IMR-90 (cell line): ENCODE results near the gene MACROD1. TPM values are rescaled to one million over a fixed set of nuclear protein-coding genes. Genes with fewer than 3 reads are reported as not detected.

ENCODE experiments used
- ATAC-seq: fragments of 200-7000 bp; cut with Tn5 transposase; 2 replicates; pipeline ENCODE4 v1.9.1; 2020; ENCODE audit warnings: low read depth, mild to moderate bottlenecking, moderate library complexity
- BruUV-seq: library from RNA; stranded (reverse); fragments of 400-500 nt; replicated peaks from 2 replicates; lab custom pipeline; 2021; lab: Mats Ljungman, UMichigan
- CTCF ChIA-PET: fragments of 300-600 bp; formaldehyde crosslinking; extraction: SDS; loops from one replicate; lab custom pipeline; 2021; ENCODE audit warnings: antibody characterized with exemption; lab: Yijun Ruan, JAX
- POLR2A ChIA-PET: fragments of 300-600 bp; sonication (Branson Sonifier 250); formaldehyde crosslinking; loops from one replicate; lab custom pipeline; 2022; ENCODE audit warnings: antibody characterized with exemption; ENCODE audit not compliant: unreplicated experiment; lab: Charles Lee
- DNase-seq: peaks from one replicate; pipeline ENCODE4 v3.0.0; 2013
- H2AFZ ChIP-seq: replicated peaks from 2 replicates; pipeline ENCODE3; 2013; ENCODE audit warnings: low read length, mild to moderate bottlenecking; ENCODE audit not compliant: poor library complexity
- H2AK5ac ChIP-seq: 2 replicates; pipeline ENCODE4 v1.6.1; 2013; ENCODE audit warnings: low read depth, low read length, inconsistent platforms
- H2AK9ac ChIP-seq: replicated peaks from 2 replicates; pipeline ENCODE3; 2013; ENCODE audit warnings: mild to moderate bottlenecking, low read depth, low read length, moderate library complexity; ENCODE audit not compliant: poor library complexity
- H2BK120ac ChIP-seq: 2 replicates; pipeline ENCODE4 v1.6.1; 2013; ENCODE audit warnings: low read depth, low read length, inconsistent platforms
- H2BK15ac ChIP-seq: 3 replicates; pipeline ENCODE4 v1.6.1; 2013; ENCODE audit warnings: low read depth, low read length, inconsistent platforms
- H2BK20ac ChIP-seq: 2 replicates; pipeline ENCODE4 v1.6.1; 2013; ENCODE audit warnings: low read depth, mild to moderate bottlenecking, inconsistent platforms, low read length, moderate library complexity
- H2BK5ac ChIP-seq: 2 replicates; pipeline ENCODE4 v1.6.1; 2013; ENCODE audit warnings: mild to moderate bottlenecking, low read depth, low read length, inconsistent platforms; ENCODE audit not compliant: poor library complexity, severe bottlenecking
- H3K14ac ChIP-seq: replicated peaks from 2 replicates; pipeline ENCODE4 v1.6.1; 2013; ENCODE audit warnings: low read depth, low read length, inconsistent platforms
- H3K18ac ChIP-seq: 2 replicates; pipeline ENCODE4 v1.6.1; 2013; ENCODE audit warnings: low read depth, low read length, control low read depth
- H3K23ac ChIP-seq: 2 replicates; pipeline ENCODE4 v1.6.1; 2013; ENCODE audit warnings: low read depth, low read length, inconsistent platforms
- H3K27ac ChIP-seq: 2 replicates; pipeline ENCODE4 v1.5.1; 2013; ENCODE audit warnings: mild to moderate bottlenecking, control low read depth, low read length; ENCODE audit not compliant: insufficient read depth
- H3K27me3 ChIP-seq: 2 replicates; pipeline ENCODE4 v1.6.1; 2013; ENCODE audit warnings: low read length; ENCODE audit not compliant: control insufficient read depth, insufficient read depth
- H3K36me3 ChIP-seq: 2 replicates; pipeline ENCODE4 v1.6.1; 2013; ENCODE audit warnings: low read length, mixed read lengths; ENCODE audit not compliant: control insufficient read depth, insufficient read depth
- H3K4ac ChIP-seq: 2 replicates; pipeline ENCODE4 v1.6.1; 2013; ENCODE audit warnings: low read depth, low read length, inconsistent platforms
- H3K4me1 ChIP-seq: 2 replicates; pipeline ENCODE4 v1.6.1; 2013; ENCODE audit warnings: low read length, mixed read lengths; ENCODE audit not compliant: control insufficient read depth, insufficient read depth
- H3K4me2 ChIP-seq: 2 replicates; pipeline ENCODE4 v1.6.1; 2013; ENCODE audit warnings: low read depth, mild to moderate bottlenecking, control low read depth, low read length, moderate library complexity
- H3K4me3 ChIP-seq: 2 replicates; pipeline ENCODE4 v1.5.1; 2013; ENCODE audit warnings: low read depth, mild to moderate bottlenecking, control low read depth, low read length, moderate library complexity; ENCODE audit not compliant: insufficient read depth
- H3K56ac ChIP-seq: 2 replicates; pipeline ENCODE4 v1.6.1; 2013; ENCODE audit warnings: low read length, inconsistent platforms; ENCODE audit not compliant: insufficient read depth; ENCODE audit errors: extremely low read depth
- H3K79me1 ChIP-seq, 2 experiments: 2 replicates each; pipeline ENCODE4 v1.6.1; 2013; ENCODE audit warnings: low read length in 2 of 2, inconsistent platforms in 1 of 2, low read depth in 1 of 2
- H3K9ac ChIP-seq: 2 replicates; pipeline ENCODE4 v1.6.1; 2013; ENCODE audit warnings: low read depth, low read length, control low read depth
- H3K9me1 ChIP-seq: 2 replicates; pipeline ENCODE4 v1.6.1; 2013; ENCODE audit warnings: low read length, inconsistent platforms; ENCODE audit not compliant: insufficient read depth
- H3K9me3 ChIP-seq: 2 replicates; pipeline ENCODE4 v1.6.1; 2013; ENCODE audit warnings: low read length; ENCODE audit not compliant: control insufficient read depth, insufficient read depth
- H4K20me1 ChIP-seq: 2 replicates; pipeline ENCODE4 v1.6.1; 2013; ENCODE audit warnings: low read length, inconsistent platforms; ENCODE audit not compliant: insufficient read depth
- H4K5ac ChIP-seq: 2 replicates; pipeline ENCODE4 v1.6.1; 2013; ENCODE audit warnings: mild to moderate bottlenecking, low read depth, low read length, control low read depth
- H4K8ac ChIP-seq, 2 experiments: 2 replicates each; pipeline ENCODE4 v1.6.1; 2013; ENCODE audit warnings: low read depth in 2 of 2, low read length in 2 of 2, control low read depth in 1 of 2, inconsistent platforms in 1 of 2
- H4K91ac ChIP-seq: 2 replicates; pipeline ENCODE4 v1.6.1; 2013; ENCODE audit warnings: low read depth, low read length, inconsistent platforms; ENCODE audit not compliant: insufficient read depth
- CHD1 ChIP-seq: IDR thresholded peaks from 2 replicates; pipeline ENCODE4 v1.6.1; 2012; ENCODE audit warnings: low read depth, low read length, improper control_type of control experiment
- CTCF ChIP-seq: conservative IDR thresholded peaks from 2 replicates; pipeline ENCODE4 v1.5.1; 2012; ENCODE audit warnings: mild to moderate bottlenecking, low read depth, low read length, improper control_type of control experiment
- FOS ChIP-seq: fragments of 150-350 bp; IDR thresholded peaks from 2 replicates; pipeline ENCODE4 v1.6.1; 2016; ENCODE audit warnings: low read depth, low read length
- MAFK ChIP-seq: IDR thresholded peaks from 2 replicates; pipeline ENCODE4 v1.6.1; 2012; ENCODE audit warnings: low read depth, low read length, improper control_type of control experiment
- MAZ ChIP-seq: IDR thresholded peaks from 2 replicates; pipeline ENCODE4 v1.6.1; 2012; ENCODE audit warnings: low read depth, mild to moderate bottlenecking, low read length, improper control_type of control experiment, moderate library complexity, borderline replicate concordance
- MXI1 ChIP-seq: IDR thresholded peaks from 2 replicates; pipeline ENCODE4 v1.6.1; 2012; ENCODE audit warnings: low read depth, mild to moderate bottlenecking, low read length, moderate library complexity, borderline replicate concordance
- POLR2A ChIP-seq: IDR thresholded peaks from 2 replicates; pipeline ENCODE4 v1.6.1; 2012; ENCODE audit warnings: mild to moderate bottlenecking, low read depth, low read length
- RAD21 ChIP-seq: IDR thresholded peaks from 2 replicates; pipeline ENCODE4 v1.6.1; 2012; ENCODE audit warnings: low read length, improper control_type of control experiment
- RCOR1 ChIP-seq: IDR thresholded peaks from 2 replicates; pipeline ENCODE4 v1.6.1; 2012; ENCODE audit warnings: mild to moderate bottlenecking, low read length, improper control_type of control experiment; ENCODE audit not compliant: insufficient replicate concordance
- RFX5 ChIP-seq: IDR thresholded peaks from 2 replicates; pipeline ENCODE4 v1.8.0; 2012; ENCODE audit warnings: low read depth, mild to moderate bottlenecking, low read length, moderate library complexity
- USF2 ChIP-seq: fragments of 150-350 bp; IDR thresholded peaks from 2 replicates; pipeline ENCODE4 v1.6.1; 2017; ENCODE audit warnings: mild to moderate bottlenecking, antibody characterized with exemption, low read length, low read depth
- WGBS, 2 experiments: methylation state at CpG; one replicate each; pipeline versions ENCODE4 v1.1.5 to v1.1.7; 2013; ENCODE audit warnings: missing lambda C conversion rate in 2 of 2; ENCODE audit not compliant: insufficient read length in 1 of 2; ENCODE audit errors: extremely low coverage in 2 of 2; 5-methylcytosine and 5-hydroxymethylcytosine counted together
- dilution Hi-C: fragments of 300-500 bp; cut with HindIII; formaldehyde crosslinking; loops from one replicate; pipeline ENCODE4 v1.14.3; 2018; ENCODE audit warnings: low sequenced_read_pairs; ENCODE audit not compliant: unreplicated experiment
- in situ Hi-C: fragments of 300-500 bp; cut with MboI; formaldehyde crosslinking; loops from 3 replicates; pipeline ENCODE4 v1.14.3; 2019; ENCODE audit warnings: low sequenced_read_pairs, inconsistent platforms, mixed read lengths
- intact Hi-C: fragments of 100-400 bp; cut with micrococcal nuclease; formaldehyde crosslinking; loops from 2 replicates; pipeline ENCODE4 v1.10.0; 2022
- polyA plus RNA-seq, 3 experiments: library from polyadenylated mRNA; depleted of rRNA; stranded (reverse); fragments of >200 nt; gene quantifications; 2 replicates each; pipeline ENCODE4 v1.2.3, GENCODE V29; 2012; ENCODE audit warnings: low replicate concordance in 1 of 3
- total RNA-seq: library from RNA; depleted of rRNA; stranded (reverse); fragments of >200 nt; gene quantifications from 2 replicates; pipeline ENCODE4 v1.2.3, GENCODE V29; 2012

Gene MACROD1
- total and polyA plus RNA-seq, 2 of the 4 experiments (the other 2 are of a cell fraction) = 2.5 to 9.3 TPM

GRCh38 chr11:64157631-64158394 lies 8.1 kb downstream of the MACROD1 start:
- Histone ChIP-seq H3K4ac (no peak overlapping the region), H3K4me3 (no peak overlapping the region), H3K23ac (no peak overlapping the region), H4K5ac (no peak overlapping the region), H2AFZ (no peak overlapping the region), H4K91ac (no peak overlapping the region), H2AK9ac (no peak overlapping the region), H4K8ac (no peak overlapping the region), H3K36me3 (no peaks in the 10 kb centered on the region), H2AK5ac (no peak overlapping the region), H3K27me3 (no peaks in the 10 kb centered on the region), H3K79me1 (peaks cover 1 to 2% of the 10 kb centered on the region in 2 experiments; a peak in 2 of 4 replicates), H3K9me3 (no peaks in the 10 kb centered on the region), H2BK5ac (no peak overlapping the region), H2BK20ac (no peak overlapping the region), H3K56ac (no peak overlapping the region), H4K20me1 (peaks cover 15% of the 10 kb centered on the region; the same call in 1 of the 2 replicates), H3K27ac (no peak overlapping the region), H3K14ac (no peak overlapping the region), H3K18ac (no peak overlapping the region), H2BK15ac (no peak overlapping the region), H2BK120ac (no peak overlapping the region), H3K9me1 (no peaks in the 10 kb centered on the region), H3K4me1 (no peaks in the 10 kb centered on the region), H3K9ac (no peak overlapping the region), H3K4me2 (no peak overlapping the region)
- 82% methylated on average over 3 of the region's 17 CpGs; no CpG with 5 or more reads in 1 of the 2 experiments for WGBS, 2 experiments
- DNase-seq (no peak), ATAC-seq (no peak)
- ChIA-PET CTCF (no interaction called here), POLR2A (no interaction called here)
- no peak for TF ChIP-seq RFX5
- TF ChIP-seq POLR2A = no peak
- no peak for TF ChIP-seq CHD1
- no peak for TF ChIP-seq MAZ
- TF ChIP-seq RAD21 = no peak
- no peak for TF ChIP-seq FOS
- no peak for TF ChIP-seq MXI1
- no peak for TF ChIP-seq CTCF
- no peak for TF ChIP-seq USF2
- TF ChIP-seq MAFK = no peak
- TF ChIP-seq RCOR1 = no peak
- dilution Hi-C loops (no loop called here), intact Hi-C loops (no loop called here), in situ Hi-C loops (no loop called here)
- no TSS peak for BruUV-seq
